Occipital lobe (tissue), 2 donors: ENCODE measurements around the gene TMEM87B. TPM values are rescaled to one million over a fixed set of nuclear protein-coding genes. Genes with fewer than 3 reads are reported as not detected.
"Not testable (repeated sequence)": the region's sequence is repeated elsewhere in the genome, so short reads cannot be mapped to it uniquely, and the experiment has no call there.

Source experiments
- DNase-seq: peaks from one replicate; lab custom pipeline; 2025; lab: John Stamatoyannopoulos, UW
- total RNA-seq: library from RNA; depleted of rRNA; stranded (reverse); fragments of >200 nt; gene quantifications from one replicate; pipeline ENCODE4 v1.2.3, GENCODE V29; 2014

TMEM87B gene
- total RNA-seq, 1 donor from 2014 or later, result 15.3 TPM

GRCh38 chr2:112032689-112033465, 22.2 kb upstream of the TMEM87B start:
- DNase-seq, result no peak

GRCh38 chr2:112033600-112033999, 21.5 kb upstream of the TMEM87B start:
- no peak for DNase-seq

GRCh38 chr2:112034924-112035323, 20.1 kb upstream of the TMEM87B start:
- no peak for DNase-seq

- no peak for DNase-seq
These were observed 19.3 kb upstream of the TMEM87B start for GRCh38 chr2:112035786-112036185.

GRCh38 chr2:112039556-112039955, 15.5 kb upstream of the TMEM87B start:
- not testable (repeated sequence) for DNase-seq

GRCh38 chr2:112040066-112040465, 15.0 kb upstream of the TMEM87B start:
- DNase-seq, result not testable (repeated sequence)

- DNase-seq, result not testable (repeated sequence)
These were observed 13.6 kb upstream of the TMEM87B start for GRCh38 chr2:112041460-112041859.

- no peak for DNase-seq
These were observed 9.5 kb upstream of the TMEM87B start for GRCh38 chr2:112045446-112046014.

GRCh38 chr2:112046231-112046630, 8.8 kb upstream of the TMEM87B start:
- DNase-seq, result no peak

- no peak for DNase-seq
These were observed 7.4 kb upstream of the TMEM87B start for GRCh38 chr2:112047537-112048235.

GRCh38 chr2:112048236-112048592, 6.9 kb upstream of the TMEM87B start:
- DNase-seq, result no peak

- no peak for DNase-seq
These were observed 6.2 kb upstream of the TMEM87B start for GRCh38 chr2:112048887-112049286.

- DNase-seq, result no peak
These were observed 4.8 kb upstream of the TMEM87B start for GRCh38 chr2:112050316-112050715.

- peak; percentile 97 for DNase-seq
These were observed 887 bp upstream of the TMEM87B start for GRCh38 chr2:112053917-112054846.

- DNase-seq, result peak; percentile 14
These were observed 909 bp downstream of the TMEM87B start for GRCh38 chr2:112055730-112056625.

GRCh38 chr2:112056626-112056987, 1.5 kb downstream of the TMEM87B start:
- no peak for DNase-seq

- no peak for DNase-seq
These were observed 4.6 kb downstream of the TMEM87B start for GRCh38 chr2:112059671-112060070.

- DNase-seq, result no peak
These were observed 6.2 kb downstream of the TMEM87B start for GRCh38 chr2:112061299-112061698.

GRCh38 chr2:112061840-112062239, 6.8 kb downstream of the TMEM87B start:
- no peak for DNase-seq

GRCh38 chr2:112062894-112063293, 7.8 kb downstream of the TMEM87B start:
- no peak for DNase-seq

GRCh38 chr2:112065486-112065885, 10.4 kb downstream of the TMEM87B start:
- no peak for DNase-seq
